SK-N-SH (cell line): ENCODE measurements around the gene LINC00237. TPM values are rescaled to one million over a fixed set of nuclear protein-coding genes. Genes with fewer than 3 reads are reported as not detected.

ENCODE experiments used
- CTCF ChIA-PET: fragments of 300-600, 350-600 bp; formaldehyde crosslinking; extraction: SDS; loops from one replicate; lab custom pipeline; 2021; lab: Yijun Ruan, JAX
- POLR2A ChIA-PET: fragments of 350-600 bp; sonication (Branson Sonifier 250); formaldehyde crosslinking; extraction: SDS; loops from one replicate; lab custom pipeline; 2020; ENCODE audit warnings: antibody characterized with exemption, inconsistent platforms; lab: Yijun Ruan, JAX
- DNase-seq: peaks from one replicate; pipeline ENCODE4 v3.0.0; 2012
- H2AFZ ChIP-seq: fragments of 200-600 bp; sonication (generic); 2 replicates; pipeline ENCODE4 v1.8.1; 2016; ENCODE audit warnings: antibody characterized with exemption, mild to moderate bottlenecking, low read depth
- H3F3A ChIP-seq: fragments of 200-600 bp; sonication (generic); replicated peaks from 2 replicates; pipeline ENCODE3; 2016; ENCODE audit warnings: antibody characterized with exemption, mild to moderate bottlenecking; ENCODE audit not compliant: insufficient read depth
- H3K27ac ChIP-seq, 2 experiments: fragments of 200-500 bp in 1 of 2; fragments of 200-600 bp in 1 of 2; sonication (Bioruptor generic) in 1 of 2; sonication (generic), shearing (Covaris generic) in 1 of 2; 2 replicates each; pipeline versions ENCODE4 v1.5.1 to v1.6.1; 2014 to 2016; ENCODE audit warnings: low read depth in 2 of 2, inconsistent platforms in 1 of 2, low read length in 1 of 2, mild to moderate bottlenecking in 1 of 2, mixed read lengths in 1 of 2
- H3K27me3 ChIP-seq: fragments of 200-600 bp; sonication (generic), shearing (Covaris generic); 2 replicates; pipeline ENCODE4 v1.6.1; 2016; ENCODE audit warnings: mixed run types; ENCODE audit not compliant: insufficient read depth
- H3K36me3 ChIP-seq, 2 experiments: fragments of 200-500 bp in 1 of 2; fragments of 200-600 bp in 1 of 2; sonication (Bioruptor generic) in 1 of 2; sonication (generic) in 1 of 2; replicated peaks in 1 of 2; 2 replicates each; pipeline versions ENCODE3 to v1.5.1; 2014 to 2016; ENCODE audit warnings: low read length in 1 of 2, mild to moderate bottlenecking in 1 of 2; ENCODE audit not compliant: insufficient read depth in 2 of 2, control insufficient read depth in 1 of 2
- H3K4me1 ChIP-seq, 2 experiments: fragments of 200-500 bp in 1 of 2; fragments of 200-600 bp in 1 of 2; sonication (Bioruptor generic) in 1 of 2; sonication (generic), shearing (Covaris generic) in 1 of 2; 2 replicates each; pipeline versions ENCODE4 v1.5.1 to v1.6.1; 2014 to 2016; ENCODE audit warnings: low read depth in 1 of 2, low read length in 1 of 2, mixed run types in 1 of 2; ENCODE audit not compliant: insufficient read depth in 2 of 2, control insufficient read depth in 1 of 2
- H3K4me2 ChIP-seq: fragments of 200-600 bp; sonication (generic), shearing (Covaris generic); 2 replicates; pipeline ENCODE4 v1.6.1; 2017; ENCODE audit warnings: mixed run types
- H3K4me3 ChIP-seq, 2 experiments: fragments of 200-500 bp in 1 of 2; fragments of 200-600 bp in 1 of 2; sonication (Bioruptor generic) in 1 of 2; sonication (generic), shearing (Covaris generic) in 1 of 2; 2 replicates each; pipeline versions ENCODE4 v1.5.1 to v1.8.1; 2014 to 2016; ENCODE audit warnings: low read depth in 2 of 2, inconsistent platforms in 1 of 2, low read length in 1 of 2, mild to moderate bottlenecking in 1 of 2, mixed read lengths in 1 of 2, moderate library complexity in 1 of 2
- H3K79me2 ChIP-seq: fragments of 200-600 bp; sonication (generic); 2 replicates; pipeline ENCODE4 v1.8.1; 2017; ENCODE audit warnings: mild to moderate bottlenecking; ENCODE audit not compliant: insufficient read depth
- H3K9ac ChIP-seq: fragments of 200-600 bp; sonication (generic); 2 replicates; pipeline ENCODE4 v1.6.1; 2017; ENCODE audit warnings: mixed run types
- H3K9me2 ChIP-seq: fragments of 200-600 bp; sonication (generic); 2 replicates; pipeline ENCODE4 v1.6.1; 2017; ENCODE audit warnings: mixed run types
- H3K9me3 ChIP-seq: fragments of 200-600 bp; sonication (generic); 2 replicates; pipeline ENCODE4 v1.6.1; 2017; ENCODE audit warnings: mixed run types, mild to moderate bottlenecking, moderate library complexity
- H4K20me1 ChIP-seq: fragments of 200-600 bp; sonication (generic); 2 replicates; pipeline ENCODE4 v1.6.1; 2017; ENCODE audit warnings: mild to moderate bottlenecking, mixed run types; ENCODE audit not compliant: insufficient read depth
- EP300 ChIP-seq, 2 experiments: IDR thresholded peaks; 2 replicates each; pipeline versions ENCODE4 v1.4.0 to v1.6.1; 2012; ENCODE audit warnings: borderline replicate concordance in 1 of 2, low read depth in 1 of 2, low read length in 1 of 2
- EZH2phosphoT487 ChIP-seq: fragments of 200-600 bp; sonication (generic); IDR thresholded peaks from 2 replicates; pipeline ENCODE4 v1.6.1; 2017; ENCODE audit warnings: low read depth, mixed run types, mild to moderate bottlenecking, antibody characterized with exemption, moderate library complexity, borderline replicate concordance
- GABPA ChIP-seq: IDR thresholded peaks from 2 replicates; pipeline ENCODE4 v1.4.0; 2012; ENCODE audit warnings: low read depth, mild to moderate bottlenecking
- GATA2 ChIP-seq: sonication (generic); formaldehyde crosslinking; IDR thresholded peaks from 2 replicates; pipeline ENCODE4 v1.5.0; 2020; ENCODE audit warnings: mild to moderate bottlenecking, missing genetic modification reagents
- IRF3 ChIP-seq: fragments of 150-350 bp; IDR thresholded peaks from 2 replicates; pipeline ENCODE4 v1.6.1; 2016; ENCODE audit warnings: mild to moderate bottlenecking, low read depth, low read length
- JUND ChIP-seq: IDR thresholded peaks from 2 replicates; pipeline ENCODE4 v1.4.0; 2012
- MXI1 ChIP-seq: IDR thresholded peaks from 2 replicates; pipeline ENCODE4 v1.6.1; 2012; ENCODE audit warnings: mild to moderate bottlenecking, low read depth, low read length, improper control_type of control experiment
- NFIC ChIP-seq: IDR thresholded peaks from 2 replicates; pipeline ENCODE4 v1.4.0; 2012; ENCODE audit warnings: borderline replicate concordance
- POLR2AphosphoS5 ChIP-seq: IDR thresholded peaks from 2 replicates; pipeline ENCODE4 v1.6.1; 2012; ENCODE audit warnings: low read depth, low read length
- RAD21 ChIP-seq: IDR thresholded peaks from 2 replicates; pipeline ENCODE4 v1.6.1; 2012; ENCODE audit warnings: mild to moderate bottlenecking, low read length
- RCOR1 ChIP-seq: fragments of 150-350 bp; IDR thresholded peaks from 2 replicates; pipeline ENCODE4 v1.6.1; 2017; ENCODE audit warnings: antibody characterized with exemption, low read length
- SMC3 ChIP-seq: IDR thresholded peaks from 2 replicates; pipeline ENCODE4 v1.6.1; 2012; ENCODE audit warnings: low read depth, low read length, improper control_type of control experiment
- TEAD4 ChIP-seq: IDR thresholded peaks from 2 replicates; pipeline ENCODE4 v1.4.0; 2012; ENCODE audit warnings: mild to moderate bottlenecking, borderline replicate concordance; ENCODE audit not compliant: insufficient read depth
- USF2 ChIP-seq: fragments of 150-350 bp; IDR thresholded peaks from 2 replicates; pipeline ENCODE4 v1.6.1; 2017; ENCODE audit warnings: antibody characterized with exemption, low read length, low read depth, borderline replicate concordance
- WGBS: methylation state at CpG from one replicate; pipeline ENCODE4 v1.1.6; 2017; ENCODE audit warnings: low lambda C conversion rate; 5-methylcytosine and 5-hydroxymethylcytosine counted together
- polyA plus RNA-seq, 3 experiments: library from polyadenylated mRNA; depleted of rRNA; stranded (reverse); fragments of >200 nt; gene quantifications; 2 replicates each; pipeline ENCODE4 v1.2.3, GENCODE V29; 2012
- TF ChIP-seq, protein P1 (sequence below): fragments of 200-600 bp; sonication (generic); IDR thresholded peaks from 2 replicates; pipeline ENCODE4 v1.6.1; 2017; ENCODE audit warnings: antibody characterized with exemption, mild to moderate bottlenecking, moderate library complexity
- TF ChIP-seq, protein P2 (sequence below): IDR thresholded peaks from 2 replicates; pipeline ENCODE4 v1.4.0; 2012; ENCODE audit warnings: low read depth

The LINC00237 gene
- polyA plus RNA-seq, 1 of the 3 experiments (the other 2 are of a cell fraction): not detected

GRCh38 chr20:21110811-21111210, 4.7 kb upstream of the LINC00237 start (continued):
- TF ChIP-seq USF2 (no peak), RCOR1 (no peak), RAD21 (no peak), MXI1 (no peak), EP300 (IDR thresholded peaks at IDR 0.05; ENCODE audit: borderline replicate concordance in 1 of 2, low read depth in 1 of 2, low read length in 1 of 2) (no peak)
- TF ChIP-seq, protein P1, sequence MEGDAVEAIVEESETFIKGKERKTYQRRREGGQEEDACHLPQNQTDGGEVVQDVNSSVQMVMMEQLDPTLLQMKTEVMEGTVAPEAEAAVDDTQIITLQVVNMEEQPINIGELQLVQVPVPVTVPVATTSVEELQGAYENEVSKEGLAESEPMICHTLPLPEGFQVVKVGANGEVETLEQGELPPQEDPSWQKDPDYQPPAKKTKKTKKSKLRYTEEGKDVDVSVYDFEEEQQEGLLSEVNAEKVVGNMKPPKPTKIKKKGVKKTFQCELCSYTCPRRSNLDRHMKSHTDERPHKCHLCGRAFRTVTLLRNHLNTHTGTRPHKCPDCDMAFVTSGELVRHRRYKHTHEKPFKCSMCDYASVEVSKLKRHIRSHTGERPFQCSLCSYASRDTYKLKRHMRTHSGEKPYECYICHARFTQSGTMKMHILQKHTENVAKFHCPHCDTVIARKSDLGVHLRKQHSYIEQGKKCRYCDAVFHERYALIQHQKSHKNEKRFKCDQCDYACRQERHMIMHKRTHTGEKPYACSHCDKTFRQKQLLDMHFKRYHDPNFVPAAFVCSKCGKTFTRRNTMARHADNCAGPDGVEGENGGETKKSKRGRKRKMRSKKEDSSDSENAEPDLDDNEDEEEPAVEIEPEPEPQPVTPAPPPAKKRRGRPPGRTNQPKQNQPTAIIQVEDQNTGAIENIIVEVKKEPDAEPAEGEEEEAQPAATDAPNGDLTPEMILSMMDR: no peak

DNA sequence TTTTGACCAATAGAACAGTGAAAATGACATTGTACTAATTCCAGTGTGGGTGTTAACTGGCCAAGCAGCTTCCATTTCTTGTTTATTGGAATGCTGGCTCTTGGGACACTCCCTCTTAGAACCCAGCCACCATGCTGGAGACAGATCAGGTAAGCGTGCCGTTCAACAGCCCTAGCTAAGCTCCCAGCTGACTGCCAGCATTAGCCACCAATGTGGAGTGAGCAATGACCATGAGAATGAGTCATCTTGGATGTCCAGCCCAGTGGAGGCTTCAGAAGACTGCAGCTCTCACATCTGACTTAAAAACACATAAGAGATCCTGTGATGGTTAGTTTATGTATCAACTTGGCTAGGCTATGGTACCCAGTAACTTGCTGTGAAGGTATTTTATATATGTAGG, 3.0 kb upstream of the LINC00237 start:
- no peak overlapping the region for H3K9ac ChIP-seq
- H3F3A ChIP-seq: no peaks in the 10 kb centered on the region
- no peaks in the 10 kb centered on the region for H3K9me2 ChIP-seq
- WGBS: 55% methylated on average over 2 of the region's 2 CpGs
- TF ChIP-seq, protein P2, sequence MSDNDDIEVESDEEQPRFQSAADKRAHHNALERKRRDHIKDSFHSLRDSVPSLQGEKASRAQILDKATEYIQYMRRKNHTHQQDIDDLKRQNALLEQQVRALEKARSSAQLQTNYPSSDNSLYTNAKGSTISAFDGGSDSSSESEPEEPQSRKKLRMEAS: no peak
- TF ChIP-seq TEAD4 (no peak), IRF3 (no peak), GABPA (no peak), RCOR1 (no peak), NFIC (no peak), SMC3 (no peak), EZH2phosphoT487 (no peak), POLR2AphosphoS5 (no peak), GATA2 (CRISPR knock-in tag) (no peak), JUND (no peak), MXI1 (no peak)
- TF ChIP-seq, all 33 proteins: peak for 0
- Histone ChIP-seq H3K4me2 (no peak overlapping the region), H2AFZ (no peak overlapping the region), H3K9me3 (no peaks in the 10 kb centered on the region), H3K79me2 (no peaks in the 10 kb centered on the region), H3K4me1 (no peaks in the 10 kb centered on the region; a peak in 1 of 4 replicates), H4K20me1 (no peaks in the 10 kb centered on the region), H3K36me3 (no peaks in the 10 kb centered on the region), H3K4me3 (no peak overlapping the region), H3K27me3 (peaks cover 38% of the 10 kb centered on the region), H3K27ac (no peak overlapping the region)
- CTCF ChIA-PET: no interaction called here
- POLR2A ChIA-PET: no interaction called here
- no peak for DNase-seq
